IMR-90 (cell line): Measurements from ENCODE around the gene SEMA4B. TPM values are rescaled to one million over a fixed set of nuclear protein-coding genes. Genes with fewer than 3 reads are reported as not detected.

Experiments
- ATAC-seq: fragments of 200-7000 bp; cut with Tn5 transposase; 2 replicates; pipeline ENCODE4 v1.9.1; 2020; ENCODE audit warnings: low read depth, mild to moderate bottlenecking, moderate library complexity
- BruUV-seq: library from RNA; stranded (reverse); fragments of 400-500 nt; replicated peaks from 2 replicates; lab custom pipeline; 2021; lab: Mats Ljungman, UMichigan
- CTCF ChIA-PET: fragments of 300-600 bp; formaldehyde crosslinking; extraction: SDS; loops from one replicate; lab custom pipeline; 2021; ENCODE audit warnings: antibody characterized with exemption; lab: Yijun Ruan, JAX
- POLR2A ChIA-PET: fragments of 300-600 bp; sonication (Branson Sonifier 250); formaldehyde crosslinking; loops from one replicate; lab custom pipeline; 2022; ENCODE audit warnings: antibody characterized with exemption; ENCODE audit not compliant: unreplicated experiment; lab: Charles Lee
- DNase-seq: peaks from one replicate; pipeline ENCODE4 v3.0.0; 2013
- H2AFZ ChIP-seq: replicated peaks from 2 replicates; pipeline ENCODE3; 2013; ENCODE audit warnings: low read length, mild to moderate bottlenecking; ENCODE audit not compliant: poor library complexity
- H2AK5ac ChIP-seq: 2 replicates; pipeline ENCODE4 v1.6.1; 2013; ENCODE audit warnings: low read depth, low read length, inconsistent platforms
- H2AK9ac ChIP-seq: replicated peaks from 2 replicates; pipeline ENCODE3; 2013; ENCODE audit warnings: mild to moderate bottlenecking, low read depth, low read length, moderate library complexity; ENCODE audit not compliant: poor library complexity
- H2BK120ac ChIP-seq: 2 replicates; pipeline ENCODE4 v1.6.1; 2013; ENCODE audit warnings: low read depth, low read length, inconsistent platforms
- H2BK15ac ChIP-seq: 3 replicates; pipeline ENCODE4 v1.6.1; 2013; ENCODE audit warnings: low read depth, low read length, inconsistent platforms
- H2BK20ac ChIP-seq: 2 replicates; pipeline ENCODE4 v1.6.1; 2013; ENCODE audit warnings: low read depth, mild to moderate bottlenecking, inconsistent platforms, low read length, moderate library complexity
- H2BK5ac ChIP-seq: 2 replicates; pipeline ENCODE4 v1.6.1; 2013; ENCODE audit warnings: mild to moderate bottlenecking, low read depth, low read length, inconsistent platforms; ENCODE audit not compliant: poor library complexity, severe bottlenecking
- H3K14ac ChIP-seq: replicated peaks from 2 replicates; pipeline ENCODE4 v1.6.1; 2013; ENCODE audit warnings: low read depth, low read length, inconsistent platforms
- H3K18ac ChIP-seq: 2 replicates; pipeline ENCODE4 v1.6.1; 2013; ENCODE audit warnings: low read depth, low read length, control low read depth
- H3K23ac ChIP-seq: 2 replicates; pipeline ENCODE4 v1.6.1; 2013; ENCODE audit warnings: low read depth, low read length, inconsistent platforms
- H3K27ac ChIP-seq: 2 replicates; pipeline ENCODE4 v1.5.1; 2013; ENCODE audit warnings: mild to moderate bottlenecking, control low read depth, low read length; ENCODE audit not compliant: insufficient read depth
- H3K27me3 ChIP-seq: 2 replicates; pipeline ENCODE4 v1.6.1; 2013; ENCODE audit warnings: low read length; ENCODE audit not compliant: control insufficient read depth, insufficient read depth
- H3K36me3 ChIP-seq: 2 replicates; pipeline ENCODE4 v1.6.1; 2013; ENCODE audit warnings: low read length, mixed read lengths; ENCODE audit not compliant: control insufficient read depth, insufficient read depth
- H3K4ac ChIP-seq: 2 replicates; pipeline ENCODE4 v1.6.1; 2013; ENCODE audit warnings: low read depth, low read length, inconsistent platforms
- H3K4me1 ChIP-seq: 2 replicates; pipeline ENCODE4 v1.6.1; 2013; ENCODE audit warnings: low read length, mixed read lengths; ENCODE audit not compliant: control insufficient read depth, insufficient read depth
- H3K4me2 ChIP-seq: 2 replicates; pipeline ENCODE4 v1.6.1; 2013; ENCODE audit warnings: low read depth, mild to moderate bottlenecking, control low read depth, low read length, moderate library complexity
- H3K4me3 ChIP-seq: 2 replicates; pipeline ENCODE4 v1.5.1; 2013; ENCODE audit warnings: low read depth, mild to moderate bottlenecking, control low read depth, low read length, moderate library complexity; ENCODE audit not compliant: insufficient read depth
- H3K56ac ChIP-seq: 2 replicates; pipeline ENCODE4 v1.6.1; 2013; ENCODE audit warnings: low read length, inconsistent platforms; ENCODE audit not compliant: insufficient read depth; ENCODE audit errors: extremely low read depth
- H3K79me1 ChIP-seq, 2 experiments: 2 replicates each; pipeline ENCODE4 v1.6.1; 2013; ENCODE audit warnings: low read length in 2 of 2, inconsistent platforms in 1 of 2, low read depth in 1 of 2
- H3K9ac ChIP-seq: 2 replicates; pipeline ENCODE4 v1.6.1; 2013; ENCODE audit warnings: low read depth, low read length, control low read depth
- H3K9me1 ChIP-seq: 2 replicates; pipeline ENCODE4 v1.6.1; 2013; ENCODE audit warnings: low read length, inconsistent platforms; ENCODE audit not compliant: insufficient read depth
- H3K9me3 ChIP-seq: 2 replicates; pipeline ENCODE4 v1.6.1; 2013; ENCODE audit warnings: low read length; ENCODE audit not compliant: control insufficient read depth, insufficient read depth
- H4K20me1 ChIP-seq: 2 replicates; pipeline ENCODE4 v1.6.1; 2013; ENCODE audit warnings: low read length, inconsistent platforms; ENCODE audit not compliant: insufficient read depth
- H4K5ac ChIP-seq: 2 replicates; pipeline ENCODE4 v1.6.1; 2013; ENCODE audit warnings: mild to moderate bottlenecking, low read depth, low read length, control low read depth
- H4K8ac ChIP-seq, 2 experiments: 2 replicates each; pipeline ENCODE4 v1.6.1; 2013; ENCODE audit warnings: low read depth in 2 of 2, low read length in 2 of 2, control low read depth in 1 of 2, inconsistent platforms in 1 of 2
- H4K91ac ChIP-seq: 2 replicates; pipeline ENCODE4 v1.6.1; 2013; ENCODE audit warnings: low read depth, low read length, inconsistent platforms; ENCODE audit not compliant: insufficient read depth
- BHLHE40 ChIP-seq: fragments of 150-350 bp; IDR thresholded peaks from 2 replicates; pipeline ENCODE4 v1.6.1; 2016; ENCODE audit warnings: mild to moderate bottlenecking, low read depth, low read length
- CEBPB ChIP-seq: IDR thresholded peaks from 2 replicates; pipeline ENCODE4 v1.6.1; 2012; ENCODE audit warnings: low read depth, low read length, improper control_type of control experiment
- CHD1 ChIP-seq: IDR thresholded peaks from 2 replicates; pipeline ENCODE4 v1.6.1; 2012; ENCODE audit warnings: low read depth, low read length, improper control_type of control experiment
- CTCF ChIP-seq: conservative IDR thresholded peaks from 2 replicates; pipeline ENCODE4 v1.5.1; 2012; ENCODE audit warnings: mild to moderate bottlenecking, low read depth, low read length, improper control_type of control experiment
- MAFK ChIP-seq: IDR thresholded peaks from 2 replicates; pipeline ENCODE4 v1.6.1; 2012; ENCODE audit warnings: low read depth, low read length, improper control_type of control experiment
- MXI1 ChIP-seq: IDR thresholded peaks from 2 replicates; pipeline ENCODE4 v1.6.1; 2012; ENCODE audit warnings: low read depth, mild to moderate bottlenecking, low read length, moderate library complexity, borderline replicate concordance
- NFE2L2 ChIP-seq: fragments of 150-350 bp; IDR thresholded peaks from 2 replicates; pipeline ENCODE4 v1.6.1; 2016; ENCODE audit warnings: low read depth, mild to moderate bottlenecking, low read length
- RAD21 ChIP-seq: IDR thresholded peaks from 2 replicates; pipeline ENCODE4 v1.6.1; 2012; ENCODE audit warnings: low read length, improper control_type of control experiment
- RFX5 ChIP-seq: IDR thresholded peaks from 2 replicates; pipeline ENCODE4 v1.8.0; 2012; ENCODE audit warnings: low read depth, mild to moderate bottlenecking, low read length, moderate library complexity
- SMC3 ChIP-seq: fragments of 150-350 bp; IDR thresholded peaks from 2 replicates; pipeline ENCODE4 v1.6.1; 2016; ENCODE audit warnings: low read depth, mild to moderate bottlenecking, antibody characterized with exemption, low read length, moderate library complexity
- WGBS, 2 experiments: methylation state at CpG; one replicate each; pipeline versions ENCODE4 v1.1.5 to v1.1.7; 2013; ENCODE audit warnings: missing lambda C conversion rate in 2 of 2; ENCODE audit not compliant: insufficient read length in 1 of 2; ENCODE audit errors: extremely low coverage in 2 of 2; 5-methylcytosine and 5-hydroxymethylcytosine counted together
- dilution Hi-C: fragments of 300-500 bp; cut with HindIII; formaldehyde crosslinking; loops from one replicate; pipeline ENCODE4 v1.14.3; 2018; ENCODE audit warnings: low sequenced_read_pairs; ENCODE audit not compliant: unreplicated experiment
- in situ Hi-C: fragments of 300-500 bp; cut with MboI; formaldehyde crosslinking; loops from 3 replicates; pipeline ENCODE4 v1.14.3; 2019; ENCODE audit warnings: low sequenced_read_pairs, inconsistent platforms, mixed read lengths
- intact Hi-C: fragments of 100-400 bp; cut with micrococcal nuclease; formaldehyde crosslinking; loops from 2 replicates; pipeline ENCODE4 v1.10.0; 2022
- polyA plus RNA-seq, 3 experiments: library from polyadenylated mRNA; depleted of rRNA; stranded (reverse); fragments of >200 nt; gene quantifications; 2 replicates each; pipeline ENCODE4 v1.2.3, GENCODE V29; 2012; ENCODE audit warnings: low replicate concordance in 1 of 3
- total RNA-seq: library from RNA; depleted of rRNA; stranded (reverse); fragments of >200 nt; gene quantifications from 2 replicates; pipeline ENCODE4 v1.2.3, GENCODE V29; 2012

The SEMA4B gene
- total and polyA plus RNA-seq, 2 of the 4 experiments (the other 2 are of a cell fraction): 5.0 to 22.5 TPM

GRCh38 chr15:90225047-90225446, 23.9 kb downstream of the SEMA4B start (continued):
- no peak for TF ChIP-seq MXI1
- TF ChIP-seq CHD1: no peak
- TF ChIP-seq BHLHE40: no peak

GRCh38 chr15:90225504-90226234, 24.5 kb downstream of the SEMA4B start:
- in situ Hi-C loops (loop anchor here (10.0 kb wide), 1 partner anchor 331 kb away; the partner anchor contains the start of gene AP3S2), dilution Hi-C loops (no loop called here), intact Hi-C loops (loop anchor here (10.0 kb wide), 1 partner anchor 141 kb away; no protein-coding TSS in a partner anchor)
- H2AK9ac ChIP-seq: no peak overlapping the region
- H3K4me2 ChIP-seq: no peak overlapping the region
- no peak overlapping the region for H2BK120ac ChIP-seq
- WGBS, 2 experiments: 89% methylated on average over 7 of the region's 18 CpGs; no CpG with 5 or more reads in 1 of the 2 experiments
- no peak overlapping the region for H4K5ac ChIP-seq
- H3K36me3 ChIP-seq: peaks cover 58% of the 10 kb centered on the region
- no peaks in the 10 kb centered on the region for H3K9me1 ChIP-seq
- no peak overlapping the region for H2AK5ac ChIP-seq
- CTCF ChIA-PET: no interaction called here
- no peak overlapping the region for H4K91ac ChIP-seq
- H3K4me1 ChIP-seq: peaks cover 3% of the 10 kb centered on the region; the same call in 1 of the 2 replicates
- no peak overlapping the region for H3K9ac ChIP-seq
- H3K27ac ChIP-seq: no peak overlapping the region
- H3K4ac ChIP-seq: no peak overlapping the region
- H3K14ac ChIP-seq: no peak overlapping the region
- H2BK20ac ChIP-seq: no peak overlapping the region
- POLR2A ChIA-PET: no interaction called here
- H2BK15ac ChIP-seq: no peak overlapping the region
- no peak overlapping the region for H3K56ac ChIP-seq
- H3K27me3 ChIP-seq: no peaks in the 10 kb centered on the region
- H3K18ac ChIP-seq: no peak overlapping the region
- no peak overlapping the region for H3K23ac ChIP-seq
- BruUV-seq: no TSS peak
- no peak for TF ChIP-seq RAD21
- TF ChIP-seq CEBPB: no peak
- TF ChIP-seq MXI1: no peak
- no peak for TF ChIP-seq NFE2L2
- no peak for TF ChIP-seq RFX5
- TF ChIP-seq SMC3: no peak
- TF ChIP-seq CTCF: no peak
- no peak for TF ChIP-seq MAFK
- no peak for DNase-seq
- ATAC-seq: no peak
- H4K20me1 ChIP-seq: no peaks in the 10 kb centered on the region
- no peaks in the 10 kb centered on the region for H3K9me3 ChIP-seq
- no peak overlapping the region for H3K4me3 ChIP-seq
- no peak overlapping the region for H2BK5ac ChIP-seq
- H2AFZ ChIP-seq: no peak overlapping the region
- peaks cover 0 to 10% of the 10 kb centered on the region in 2 experiments; a peak in 2 of 4 replicates for H3K79me1 ChIP-seq
- no peak overlapping the region for H4K8ac ChIP-seq
